Measurements from ENCODE around the gene CCL3. TPM values are rescaled to one million over a fixed set of nuclear protein-coding genes. Genes with fewer than 3 reads are reported as not detected.
"Not testable (repeated sequence)": the region's sequence is repeated elsewhere in the genome, so short reads cannot be mapped to it uniquely, and the experiment has no call there.

Gene CCL3
- total RNA-seq, 1 donor from 2014 or later: not detected

DNA sequence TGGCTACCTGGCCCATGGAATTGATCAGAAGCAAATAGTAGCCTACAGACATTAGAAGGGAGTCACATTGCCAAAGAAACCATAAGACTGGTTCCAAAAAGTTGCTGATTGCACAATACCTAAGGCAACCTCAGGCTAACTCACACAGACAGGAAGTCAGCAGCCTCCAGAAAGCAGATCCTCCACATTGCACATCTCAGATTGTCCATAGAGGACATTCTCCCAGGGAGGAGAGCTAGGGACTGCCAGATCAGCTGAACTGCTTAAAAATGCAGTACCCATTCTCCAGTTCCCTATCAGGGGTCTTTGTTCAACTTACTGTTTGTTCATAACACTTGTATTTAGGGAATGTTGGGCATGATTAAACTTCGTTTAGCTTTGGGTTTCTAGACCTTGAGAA is 4.2 kb downstream of the CCL3 start:
- DNase-seq: no peak

DNA sequence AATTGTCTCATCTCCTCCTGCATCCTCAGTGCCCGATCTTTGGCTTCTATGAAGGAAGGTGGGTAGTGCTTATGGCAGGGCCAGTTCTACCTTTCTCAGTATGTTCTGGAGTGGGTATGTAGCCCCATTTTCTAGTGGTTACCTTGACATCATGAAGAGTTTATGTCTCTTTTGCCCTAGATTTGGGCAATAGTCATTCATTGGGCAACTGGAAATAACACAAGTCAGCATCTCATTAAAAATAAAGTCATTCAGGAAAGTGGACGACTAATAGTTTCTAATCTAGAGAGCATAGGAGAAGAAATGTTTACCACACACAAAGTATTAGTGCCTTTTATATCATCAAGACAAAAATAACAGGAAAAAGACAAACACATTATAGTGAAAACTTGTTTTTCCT is 6.3 kb downstream of the CCL3 start:
- DNase-seq: not testable (repeated sequence)

DNA sequence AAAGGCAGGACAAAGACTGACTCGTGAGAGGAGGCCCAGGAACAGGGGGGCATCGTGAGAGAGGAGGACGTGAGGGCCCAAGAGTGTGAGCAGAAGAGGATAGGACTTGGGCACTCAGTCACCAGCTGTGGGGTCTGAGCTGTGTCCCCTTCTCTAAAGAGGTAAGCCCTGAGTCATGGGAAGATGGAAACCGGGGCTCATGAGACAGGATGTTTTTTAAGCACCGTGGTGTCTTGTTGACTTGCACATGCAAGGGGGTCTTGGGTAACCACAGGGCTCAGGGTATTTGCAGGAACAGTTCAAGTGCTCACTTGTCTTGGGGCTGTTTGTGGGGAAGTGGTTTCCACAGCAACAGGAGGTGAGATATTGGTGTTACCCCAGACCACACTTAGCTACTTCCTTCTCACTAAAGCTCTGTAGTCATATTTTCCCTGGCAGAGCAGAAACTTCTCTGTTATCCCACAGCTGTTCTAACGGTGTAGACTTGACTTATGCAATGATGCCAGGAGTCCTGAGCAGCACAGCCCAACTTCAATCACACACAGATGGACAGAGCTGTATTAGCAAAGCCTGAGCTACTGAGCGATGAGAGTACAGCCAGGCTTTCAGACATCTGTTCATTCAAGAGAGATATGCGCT is 7.3 kb downstream of the CCL3 start:
- not testable (repeated sequence) for DNase-seq

DNA sequence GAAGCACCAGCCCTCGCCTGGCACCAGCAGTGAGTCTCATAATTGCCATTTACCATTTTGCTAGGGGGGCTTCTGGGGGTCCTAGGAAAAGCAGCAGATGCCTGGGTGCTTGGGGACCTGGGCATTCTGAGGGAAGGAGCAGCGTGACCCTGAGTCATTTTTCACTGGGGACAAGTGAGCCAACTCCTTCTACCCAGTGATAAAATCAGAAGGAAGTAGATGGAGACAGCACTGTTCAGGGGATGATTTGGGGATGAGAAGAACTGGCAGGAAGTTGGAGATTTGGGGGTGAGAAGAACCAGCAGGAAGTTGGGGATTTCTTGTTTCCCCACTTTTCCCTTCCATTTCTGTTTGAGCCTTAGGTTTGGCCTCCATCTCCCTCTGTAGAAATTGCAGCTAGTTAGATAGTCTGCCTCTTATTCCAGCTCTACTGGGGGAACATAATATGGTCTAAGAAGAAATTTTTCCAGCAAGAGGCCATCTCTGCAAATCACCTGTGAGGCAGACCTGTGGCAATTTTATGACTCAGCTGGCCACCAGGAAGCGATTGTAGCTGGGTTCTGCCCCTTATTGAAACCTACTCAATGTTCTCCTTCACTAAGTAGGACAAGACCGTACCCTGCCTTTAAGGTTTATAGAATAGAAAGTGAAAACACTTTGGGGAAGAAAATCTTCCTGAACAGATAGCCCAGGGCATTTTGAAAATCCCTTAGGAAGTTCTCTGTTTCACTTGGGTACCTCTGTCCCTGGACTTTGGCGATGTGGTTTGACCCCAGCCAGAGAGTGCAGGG is 8.1 kb downstream of the CCL3 start:
- not testable (repeated sequence) for DNase-seq

DNA sequence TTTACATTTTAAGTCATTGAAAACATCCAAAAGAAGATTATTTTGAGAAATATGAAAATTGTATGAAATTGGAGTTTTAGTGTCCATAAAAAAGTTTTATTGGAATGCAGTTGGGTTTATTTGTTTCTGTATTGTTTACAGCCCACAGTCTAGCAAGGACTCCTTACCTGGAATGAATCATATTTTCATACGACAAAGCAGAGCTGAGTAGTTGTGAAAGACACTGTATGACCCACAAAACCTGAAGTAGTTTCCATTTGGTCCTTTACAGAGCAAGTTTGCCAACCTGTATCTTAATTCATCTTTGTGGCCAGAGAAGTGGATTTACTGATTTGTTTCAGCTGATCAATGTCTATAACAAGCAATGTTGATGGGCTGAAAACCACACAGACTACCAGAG is 15.6 kb downstream of the CCL3 start:
- no peak for DNase-seq

DNA sequence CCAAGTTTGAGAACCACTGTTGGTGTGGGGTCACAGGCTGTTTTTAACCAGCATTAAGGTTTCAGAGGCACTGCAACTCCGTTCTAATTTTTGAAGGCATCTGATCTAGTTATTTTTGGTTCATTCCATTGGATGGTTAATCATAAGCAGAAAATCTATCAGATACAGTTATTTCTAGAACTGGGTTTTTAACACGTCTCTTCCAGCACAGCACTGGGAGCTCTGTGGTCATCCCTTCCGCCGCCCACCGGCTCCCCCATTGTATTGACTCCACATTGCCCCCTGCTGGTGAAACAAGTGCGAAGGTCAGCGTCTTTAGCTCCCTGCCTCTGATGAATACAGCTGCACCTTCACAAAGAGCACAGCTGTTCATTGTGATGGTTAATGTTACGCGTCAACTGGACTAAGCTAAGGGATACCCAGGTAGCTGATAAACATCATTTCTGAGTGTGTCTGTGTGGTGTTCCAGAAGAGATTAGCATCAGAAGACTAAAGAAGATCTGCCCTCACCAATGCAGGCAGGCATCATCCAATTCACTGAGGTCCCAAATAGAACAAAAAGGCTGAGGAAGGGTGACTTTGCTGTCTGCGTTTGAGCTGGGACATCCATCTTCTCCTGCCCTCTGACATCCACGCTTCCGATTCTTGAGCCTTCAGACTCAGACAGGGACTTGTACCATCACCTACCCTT is 17.4 kb downstream of the CCL3 start:
- DNase-seq: peak; percentile 80

DNA sequence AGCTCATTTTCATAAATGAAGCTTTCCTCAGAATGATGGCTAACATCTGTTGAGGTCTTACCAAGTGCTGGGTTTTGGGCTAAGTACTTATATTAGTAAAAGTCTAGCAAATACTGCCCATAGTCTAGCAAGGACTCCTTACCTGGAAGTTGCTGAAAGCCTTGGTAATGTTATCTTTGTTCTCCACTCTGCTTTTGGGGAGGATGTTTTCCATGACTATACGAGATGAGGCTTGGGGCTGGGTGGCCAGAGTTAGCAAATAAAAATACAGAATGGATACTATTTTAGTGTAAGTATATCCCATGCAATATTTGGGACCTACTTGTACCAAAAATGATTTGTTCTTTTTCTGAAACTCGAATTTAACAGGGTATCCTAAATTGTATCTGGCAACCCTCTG is 18.2 kb downstream of the CCL3 start:
- DNase-seq: no peak

DNA sequence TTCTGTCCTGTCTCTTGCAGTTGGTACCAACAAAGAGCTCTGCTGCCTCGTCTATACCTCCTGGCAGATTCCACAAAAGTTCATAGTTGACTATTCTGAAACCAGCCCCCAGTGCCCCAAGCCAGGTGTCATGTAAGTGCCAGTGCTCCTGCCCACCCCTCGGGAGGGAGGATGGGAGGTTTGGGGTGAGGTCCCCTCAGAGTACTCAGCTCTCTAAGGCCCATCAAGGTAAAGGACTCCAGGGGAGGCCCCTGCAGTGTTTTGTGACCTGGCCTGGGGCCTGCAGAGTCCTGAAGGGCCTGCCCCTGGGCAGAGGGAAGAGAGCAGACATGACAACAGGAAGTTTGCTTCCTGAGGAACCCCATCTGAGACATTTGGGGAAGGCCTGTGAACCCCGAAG is 19.5 kb downstream of the CCL3 start:
- no peak for DNase-seq

DNA sequence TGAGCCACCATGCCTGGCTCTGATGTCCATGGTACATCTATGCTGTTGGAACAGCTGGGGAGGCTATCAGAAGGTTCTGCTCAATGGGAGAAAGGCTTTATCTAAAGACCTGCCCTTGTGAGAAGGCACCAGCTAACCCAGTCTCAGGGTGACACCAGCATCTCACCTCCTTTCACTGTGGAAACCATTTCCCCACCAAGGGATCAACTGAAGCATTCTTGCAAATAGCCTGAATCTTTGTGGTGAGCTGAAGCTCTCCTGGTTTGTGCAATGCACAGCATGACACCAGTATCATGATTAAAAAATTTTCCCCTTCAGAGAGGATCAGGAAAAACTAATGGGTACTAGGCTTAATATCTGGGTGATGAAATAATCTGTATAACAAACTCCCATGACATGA is 20.8 kb downstream of the CCL3 start:
- no peak for DNase-seq

DNA sequence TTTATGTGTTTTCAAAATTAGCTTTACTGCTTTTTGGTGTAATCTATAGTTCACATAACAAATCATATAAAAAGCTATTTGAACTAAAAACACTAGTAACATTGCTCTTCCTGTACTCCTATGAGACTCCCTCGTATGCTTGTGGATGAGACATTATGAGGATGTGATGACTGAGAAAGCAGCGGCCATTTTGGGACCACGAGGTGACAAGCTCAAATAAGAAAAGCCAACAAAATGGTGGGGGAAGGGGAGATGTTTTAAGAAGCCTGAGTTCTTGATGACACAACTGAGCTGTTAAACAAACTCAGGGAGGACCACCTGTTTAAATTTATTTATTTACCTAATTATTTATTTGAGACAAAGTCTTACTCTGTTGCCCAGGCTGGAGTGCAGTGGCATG is 21.4 kb downstream of the CCL3 start:
- no peak for DNase-seq

DNA sequence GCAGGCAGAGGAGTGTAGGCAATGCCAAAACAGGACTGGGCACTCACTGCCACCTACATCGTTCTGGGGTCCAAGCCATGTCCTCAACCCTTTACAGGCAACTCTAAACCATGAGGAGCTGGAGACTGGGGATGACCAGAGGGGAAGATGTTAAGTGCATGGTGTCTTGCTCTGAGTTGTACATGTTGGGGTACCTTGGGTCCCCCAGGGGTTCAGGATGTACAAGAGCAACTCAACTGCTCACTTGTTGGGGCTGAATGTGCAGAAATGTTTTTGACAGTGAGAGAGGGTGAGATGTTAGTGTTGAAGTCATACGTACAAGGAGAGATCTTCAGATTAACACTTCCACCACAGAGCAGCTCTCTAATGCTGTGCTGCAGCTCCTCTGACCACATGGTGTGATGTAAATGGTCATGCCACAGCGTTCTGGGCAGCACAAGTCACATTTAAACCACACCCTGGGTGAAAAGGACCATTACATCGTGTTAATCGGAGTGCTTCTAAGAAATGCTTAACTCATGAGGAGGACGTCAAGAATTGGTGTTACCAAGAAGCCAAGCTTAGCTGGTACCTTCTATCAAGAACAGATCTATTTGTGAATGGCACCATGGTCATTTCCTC is 23.5 kb downstream of the CCL3 start:
- DNase-seq: no peak

DNA sequence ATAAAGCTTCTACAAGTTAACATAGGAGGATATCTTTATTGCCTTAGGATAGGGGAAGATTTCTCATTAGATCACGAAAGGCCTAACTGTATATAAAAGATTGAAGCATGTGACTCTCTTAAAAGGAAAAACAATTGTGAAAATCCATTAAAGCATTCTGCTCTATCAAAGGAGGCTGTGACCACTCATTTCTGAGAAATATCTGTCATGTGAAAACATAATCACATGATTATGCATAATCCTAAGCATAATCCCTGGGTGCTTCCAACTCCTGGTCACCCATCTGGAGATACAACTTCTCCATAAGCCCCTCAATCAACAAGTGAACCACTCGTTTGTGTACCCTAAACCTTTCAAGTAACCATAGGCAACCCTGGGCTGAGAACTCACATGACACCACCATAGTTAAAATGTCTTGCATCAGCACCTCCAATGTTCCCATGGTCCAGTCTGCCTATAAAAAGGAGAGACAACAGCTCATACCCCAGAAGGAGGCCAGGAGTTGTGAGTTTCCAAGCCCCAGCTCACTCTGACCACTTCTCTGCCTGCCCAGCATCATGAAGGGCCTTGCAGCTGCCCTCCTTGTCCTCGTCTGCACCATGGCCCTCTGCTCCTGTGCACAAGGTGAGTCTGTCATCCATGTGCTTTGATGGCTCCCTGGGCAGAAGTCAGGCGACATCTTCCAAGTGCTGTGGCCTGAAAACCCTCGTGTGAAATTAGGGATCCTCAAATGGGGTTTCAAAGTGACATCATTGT is 26.0 kb downstream of the CCL3 start, which contains the start of gene CCL18:
Gene CCL18, plus strand, starts transcription at position 487 of the 756 bp plus-strand sequence. Its CDS starts 71 bp downstream, at position 558.
- DNase-seq: no peak

DNA sequence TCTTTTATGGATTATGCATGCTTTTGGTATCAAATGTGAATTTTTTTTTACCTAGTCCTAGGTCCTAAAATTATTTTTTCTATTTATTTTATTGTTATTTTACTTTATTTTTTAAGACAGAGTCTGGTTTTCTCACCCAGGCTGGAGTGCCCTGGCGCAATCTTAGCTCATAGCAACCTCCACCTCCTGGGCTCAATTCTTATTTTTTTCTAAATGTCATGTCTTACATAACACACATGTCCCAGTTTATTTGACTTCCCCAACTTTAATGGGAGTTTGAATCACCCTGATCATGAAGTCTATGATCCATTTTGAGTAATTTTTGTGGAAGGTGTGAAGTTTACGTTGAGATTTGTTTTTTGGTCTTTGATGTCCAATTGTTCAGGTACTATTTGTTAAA is 29.1 kb downstream of the CCL3 start:
- no peak for DNase-seq

DNA sequence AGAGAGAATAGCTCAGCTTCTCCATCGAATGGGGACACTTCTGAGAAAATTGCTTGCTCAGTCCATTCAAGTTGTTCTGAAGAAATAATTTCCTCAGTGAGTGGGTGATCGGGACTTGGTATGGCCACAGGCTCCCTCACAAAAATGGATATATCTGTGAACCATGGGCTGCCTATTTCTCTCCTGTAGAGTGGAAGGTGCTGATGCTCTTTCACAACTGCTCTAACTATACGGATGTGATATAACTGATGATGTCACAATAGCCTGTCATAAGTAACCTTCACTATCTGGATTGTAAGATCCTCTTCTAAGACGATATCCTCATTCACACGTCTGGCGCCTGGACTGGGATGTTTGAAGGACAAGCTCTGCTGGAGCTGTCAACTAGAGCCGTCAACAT is 30.5 kb downstream of the CCL3 start:
- DNase-seq: no peak

DNA sequence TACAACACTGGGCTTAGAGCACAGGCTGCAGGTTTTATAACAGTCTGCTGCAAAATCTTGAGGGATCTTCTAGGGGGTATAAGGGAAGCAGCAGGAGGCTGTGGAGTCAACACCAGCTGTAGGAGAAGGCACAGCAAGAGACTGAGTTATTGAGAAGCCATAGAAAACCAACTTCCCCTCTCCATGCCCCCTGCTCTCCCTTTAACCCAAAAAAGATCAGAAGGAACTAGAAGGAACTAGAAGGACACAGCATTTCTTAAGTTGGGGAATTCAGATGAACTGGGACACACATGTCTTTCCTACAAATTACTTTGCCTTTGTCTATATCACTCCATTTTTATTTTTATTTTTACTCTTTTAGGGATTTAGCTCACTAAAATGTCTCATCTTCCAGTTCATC is 32.0 kb downstream of the CCL3 start:
- no peak for DNase-seq

DNA sequence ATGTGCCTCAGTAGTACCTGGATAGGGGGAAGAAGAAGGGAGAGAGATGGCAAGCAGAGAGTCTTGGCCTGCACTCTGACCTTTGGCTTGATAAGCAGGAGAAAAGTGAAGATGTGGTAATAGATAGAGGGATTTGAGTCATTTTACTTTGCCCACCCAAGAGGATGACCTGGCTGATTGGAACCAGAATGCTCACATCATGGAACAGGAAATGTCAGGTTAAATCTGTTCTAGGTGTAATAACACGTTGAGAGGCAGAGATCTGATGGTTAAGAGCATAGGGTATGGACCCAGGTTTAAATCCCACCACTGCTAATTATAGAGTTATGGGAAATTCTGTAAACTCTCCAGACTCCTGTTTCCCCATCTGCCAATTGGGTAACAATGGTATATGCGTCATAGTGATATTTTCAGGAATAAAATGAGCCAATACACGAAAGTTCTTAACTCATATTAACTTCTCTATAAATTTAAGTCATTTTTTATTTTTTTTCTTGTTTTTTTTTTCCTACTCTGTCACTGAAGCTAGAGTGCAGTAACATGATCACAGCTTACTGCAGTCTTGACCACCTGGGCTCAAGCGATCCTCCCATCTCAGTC is 33.9 kb downstream of the CCL3 start:
- no peak for DNase-seq

DNA sequence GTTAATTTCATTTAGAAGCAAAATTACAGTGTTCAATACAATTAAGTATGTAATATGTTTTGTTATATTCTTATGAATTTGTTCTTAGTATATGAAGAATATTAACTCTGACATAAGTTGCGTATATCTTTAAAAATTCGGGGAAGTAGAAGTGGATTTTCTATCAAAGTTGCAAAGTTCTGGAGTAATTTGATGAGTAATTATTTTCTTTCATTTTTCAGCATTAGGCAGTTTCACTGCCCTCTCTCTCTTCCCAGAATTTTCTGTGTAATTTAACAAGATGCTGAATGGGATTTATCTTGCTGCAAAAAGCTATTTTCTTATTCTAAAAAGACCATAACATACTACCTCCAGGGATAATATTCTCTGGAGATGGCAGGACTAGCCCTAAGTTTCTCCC is 34.8 kb downstream of the CCL3 start:
- DNase-seq: no peak

DNA sequence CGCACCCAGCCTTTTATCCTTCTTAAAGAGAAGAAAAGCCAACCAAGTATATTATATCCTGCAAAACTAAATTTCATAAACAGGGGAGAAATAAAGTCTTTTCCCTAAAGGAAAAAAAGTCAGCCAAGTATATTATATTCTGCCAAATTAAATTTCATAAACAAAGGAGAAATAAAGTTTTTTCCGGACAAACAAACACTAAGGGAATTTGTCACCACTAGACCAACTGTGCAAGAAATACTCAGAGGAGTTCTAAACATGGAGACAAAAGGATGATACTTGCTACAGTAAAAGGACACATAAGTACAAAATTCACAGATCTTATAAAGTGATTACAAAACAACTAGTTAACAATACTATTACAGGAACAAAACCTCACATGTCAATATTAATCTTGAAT is 40.3 kb downstream of the CCL3 start:
- DNase-seq: no peak

DNA sequence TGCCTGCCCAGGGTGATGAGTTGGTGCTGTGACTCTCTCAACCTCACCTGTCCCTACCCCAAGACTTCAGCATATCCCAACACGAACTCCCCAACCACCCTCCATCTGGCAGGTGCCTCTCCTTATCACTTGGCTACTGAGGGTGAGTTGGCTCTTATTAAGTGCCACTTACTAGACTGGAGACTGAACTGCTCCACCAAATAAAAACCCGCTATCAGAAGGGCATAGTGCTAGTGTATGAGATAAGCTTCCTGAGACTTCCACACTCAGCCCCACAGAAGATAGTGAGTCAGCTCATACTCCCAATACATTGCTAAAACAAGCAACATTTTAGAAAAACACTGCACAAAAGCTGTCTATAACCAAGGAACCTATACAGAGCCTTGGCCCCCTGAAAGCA is 41.9 kb downstream of the CCL3 start:
- no peak for DNase-seq

Measured in dermis blood vessel endothelial cell (primary cell).